Astrocyte (in vitro differentiated cells and primary cell): ENCODE data around the gene PRX. TPM values are rescaled to one million over a fixed set of nuclear protein-coding genes. Genes with fewer than 3 reads are reported as not detected.
A peak's percentile ranks its signal among the peaks of the same experiment; 100 is the strongest.

ENCODE experiments used
- DNase-seq: peaks from one replicate; pipeline ENCODE4 v3.0.0-alpha.2; 2010; ENCODE audit warnings: low read depth
- FAIRE-seq: peaks from 2 replicates; lab custom pipeline; 2011; peaks lifted over from hg19 to GRCh38; lab: Jason Lieb, UNC
- H2AFZ ChIP-seq: 2 replicates; pipeline ENCODE4 v1.6.0; 2012; ENCODE audit warnings: low read depth, low read length, inconsistent platforms
- H3K27ac ChIP-seq: 2 replicates; pipeline ENCODE4 v1.5.1; 2011; ENCODE audit warnings: low read depth, low read length, inconsistent platforms
- H3K27me3 ChIP-seq: 2 replicates; pipeline ENCODE4 v1.6.0; 2011; ENCODE audit warnings: low read length, inconsistent platforms; ENCODE audit not compliant: insufficient read depth
- H3K36me3 ChIP-seq: 2 replicates; pipeline ENCODE4 v1.5.1; 2011; ENCODE audit warnings: low read length, inconsistent platforms; ENCODE audit not compliant: insufficient read depth
- H3K4me1 ChIP-seq: 2 replicates; pipeline ENCODE4 v1.5.1; 2011; ENCODE audit warnings: low read length, inconsistent platforms; ENCODE audit not compliant: insufficient read depth
- H3K4me2 ChIP-seq: 2 replicates; pipeline ENCODE4 v1.6.0; 2012; ENCODE audit warnings: low read length, inconsistent platforms
- H3K4me3 ChIP-seq: 2 replicates; pipeline ENCODE4 v1.5.1; 2011; ENCODE audit warnings: low read depth, mild to moderate bottlenecking, low read length, inconsistent platforms; ENCODE audit not compliant: insufficient read depth
- H3K79me2 ChIP-seq: 2 replicates; pipeline ENCODE4 v1.6.0; 2012; ENCODE audit warnings: mild to moderate bottlenecking, low read length, inconsistent platforms; ENCODE audit not compliant: insufficient read depth
- H3K9ac ChIP-seq: 2 replicates; pipeline ENCODE4 v1.6.0; 2012; ENCODE audit warnings: mild to moderate bottlenecking, low read length, inconsistent platforms
- H3K9me3 ChIP-seq: 2 replicates; pipeline ENCODE4 v1.5.1; 2012; ENCODE audit warnings: low read depth, mild to moderate bottlenecking, low read length, inconsistent platforms; ENCODE audit not compliant: insufficient read depth
- H4K20me1 ChIP-seq: 2 replicates; pipeline ENCODE4 v1.6.0; 2012; ENCODE audit warnings: low read length, inconsistent platforms; ENCODE audit not compliant: insufficient read depth
- H3K27ac Mint-ChIP-seq: one replicate; pipeline ENCODE4 v1.8.0; 2021; ENCODE audit warnings: mild to moderate bottlenecking, mixed read lengths; ENCODE audit not compliant: unreplicated experiment
- H3K27me3 Mint-ChIP-seq: one replicate; pipeline ENCODE4 v1.8.0; 2021; ENCODE audit warnings: low read depth, mixed read lengths; ENCODE audit not compliant: unreplicated experiment
- H3K36me3 Mint-ChIP-seq: one replicate; pipeline ENCODE4 v1.8.0; 2021; ENCODE audit warnings: low read depth, mixed read lengths; ENCODE audit not compliant: unreplicated experiment
- H3K4me1 Mint-ChIP-seq: one replicate; pipeline ENCODE4 v1.8.0; 2021; ENCODE audit warnings: low read depth, mixed read lengths; ENCODE audit not compliant: unreplicated experiment
- H3K4me3 Mint-ChIP-seq: one replicate; pipeline ENCODE4 v1.8.0; 2021; ENCODE audit warnings: mild to moderate bottlenecking, moderate library complexity, mixed read lengths; ENCODE audit not compliant: unreplicated experiment
- H3K9me3 Mint-ChIP-seq: one replicate; pipeline ENCODE4 v1.8.0; 2021; ENCODE audit warnings: mild to moderate bottlenecking, mixed read lengths; ENCODE audit not compliant: unreplicated experiment
- CTCF ChIP-seq: IDR thresholded peaks from 2 replicates; pipeline ENCODE4 v1.5.1; 2011; ENCODE audit warnings: low read depth, mild to moderate bottlenecking, inconsistent platforms, low read length, moderate library complexity; ENCODE audit not compliant: insufficient read depth
- EZH2 ChIP-seq: IDR thresholded peaks from 2 replicates; pipeline ENCODE4 v1.6.1; 2012; ENCODE audit warnings: mild to moderate bottlenecking, low read length, inconsistent platforms; ENCODE audit not compliant: insufficient read depth
- total RNA-seq: library from RNA; stranded (reverse); gene quantifications from 2 replicates; pipeline ENCODE4 v1.2.1, GENCODE V29; 2021

The PRX gene
- total RNA-seq, 1 donor from 2014 or later: 1.5 TPM

DNA sequence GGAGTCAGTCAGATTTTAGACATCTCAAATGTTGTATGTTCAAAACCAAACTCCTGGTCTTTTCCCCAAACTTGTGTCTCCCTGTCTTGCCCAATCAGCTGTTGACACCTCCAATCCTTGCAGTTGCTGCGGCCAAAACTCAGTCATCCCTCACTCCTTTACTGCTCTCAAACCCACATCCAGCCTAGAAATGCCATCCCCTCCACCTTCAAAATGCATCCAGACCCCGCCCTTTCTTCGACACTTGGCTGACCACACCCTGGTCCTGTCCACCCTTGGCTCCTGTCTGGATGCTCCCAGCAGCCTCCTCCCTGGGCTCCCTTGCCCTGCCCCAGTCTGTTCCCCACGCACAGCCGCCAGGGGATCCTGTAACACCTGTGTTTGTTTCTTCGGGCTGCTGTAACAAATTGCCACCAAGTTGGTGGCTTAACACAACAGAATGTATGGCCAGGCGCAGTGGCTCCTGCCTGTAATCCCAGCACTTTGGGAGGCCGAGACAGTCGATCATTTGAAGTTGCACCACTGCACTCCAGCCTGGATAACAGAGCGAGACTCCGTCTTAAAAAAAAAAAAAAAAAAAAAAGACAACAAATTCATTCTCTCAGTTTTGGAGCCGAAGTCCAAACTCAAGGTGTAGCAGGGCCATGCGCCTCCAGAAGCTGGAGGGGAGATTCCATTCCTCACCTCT lies 53.0 kb downstream of the PRX start:
- H3K27ac Mint-ChIP-seq: no peak overlapping the region
- no peaks in the 10 kb centered on the region for H3K9me3 Mint-ChIP-seq
- no peak overlapping the region for H3K4me3 Mint-ChIP-seq
- Histone ChIP-seq H3K4me2 (no peak overlapping the region), H2AFZ (no peak overlapping the region), H3K27me3 (no peaks in the 10 kb centered on the region), H4K20me1 (peaks cover 25% of the 10 kb centered on the region), H3K9ac (no peak overlapping the region), H3K4me3 (no peak overlapping the region), H3K27ac (no peak overlapping the region), H3K36me3 (no peaks in the 10 kb centered on the region), H3K79me2 (peaks cover 7% of the 10 kb centered on the region), H3K4me1 (no peaks in the 10 kb centered on the region), H3K9me3 (no peaks in the 10 kb centered on the region)
- FAIRE-seq (no peak), DNase-seq (no peak)
- TF ChIP-seq CTCF (no peak), EZH2 (no peak)
- H3K4me1 Mint-ChIP-seq: peaks cover 11% of the 10 kb centered on the region
- H3K36me3 Mint-ChIP-seq: peaks cover 6% of the 10 kb centered on the region
- H3K27me3 Mint-ChIP-seq: no peaks in the 10 kb centered on the region

- no peak for TF ChIP-seq CTCF
- no peak for TF ChIP-seq EZH2
- H3K9ac ChIP-seq: no peak overlapping the region
These were observed 54.4 kb downstream of the PRX start for GRCh38 chr19:40358773-40359172.

GRCh38 chr19:40357640-40358039 lies 55.5 kb downstream of the PRX start:
- Histone ChIP-seq H3K36me3 (no peaks in the 10 kb centered on the region), H3K9me3 (no peaks in the 10 kb centered on the region), H3K9ac (no peak overlapping the region), H2AFZ (no peak overlapping the region), H4K20me1 (peaks cover 25% of the 10 kb centered on the region), H3K4me2 (peak overlapping the region; percentile 30), H3K4me3 (no peak overlapping the region), H3K4me1 (no peaks in the 10 kb centered on the region), H3K79me2 (peaks cover 7% of the 10 kb centered on the region), H3K27me3 (no peaks in the 10 kb centered on the region), H3K27ac (no peak overlapping the region)
- H3K36me3 Mint-ChIP-seq: peaks cover 8% of the 10 kb centered on the region
- no peaks in the 10 kb centered on the region for H3K27me3 Mint-ChIP-seq
- peaks cover 7% of the 10 kb centered on the region for H3K4me1 Mint-ChIP-seq
- H3K4me3 Mint-ChIP-seq: peak overlapping the region; percentile 70
- H3K27ac Mint-ChIP-seq: peak overlapping the region; percentile 47
- TF ChIP-seq CTCF (no peak), EZH2 (no peak)
- FAIRE-seq (peak; percentile 43), DNase-seq (no peak)
- H3K9me3 Mint-ChIP-seq: no peaks in the 10 kb centered on the region

More at GRCh38 chr19:40358773-40359172, 54.4 kb downstream of the PRX start:
- H3K4me3 Mint-ChIP-seq: no peak overlapping the region
- FAIRE-seq: no peak
- no peaks in the 10 kb centered on the region for H3K27me3 ChIP-seq
- no peak for DNase-seq
- no peaks in the 10 kb centered on the region for H3K36me3 ChIP-seq
- no peak overlapping the region for H3K4me2 ChIP-seq
- no peak overlapping the region for H2AFZ ChIP-seq
- H3K4me1 Mint-ChIP-seq: peaks cover 11% of the 10 kb centered on the region
- no peaks in the 10 kb centered on the region for H3K9me3 Mint-ChIP-seq
- H3K4me3 ChIP-seq: no peak overlapping the region
- H3K27ac ChIP-seq: no peak overlapping the region
- peaks cover 8% of the 10 kb centered on the region for H3K36me3 Mint-ChIP-seq
- peaks cover 25% of the 10 kb centered on the region for H4K20me1 ChIP-seq
- H3K27ac Mint-ChIP-seq: no peak overlapping the region
- no peaks in the 10 kb centered on the region for H3K9me3 ChIP-seq
- no peaks in the 10 kb centered on the region for H3K4me1 ChIP-seq
- H3K79me2 ChIP-seq: peaks cover 7% of the 10 kb centered on the region
- H3K27me3 Mint-ChIP-seq: no peaks in the 10 kb centered on the region
